ENCODE results near the gene RNF40. TPM values are rescaled to one million over a fixed set of nuclear protein-coding genes. Genes with fewer than 3 reads are reported as not detected.

Gene RNF40
- total RNA-seq, 1 donor from 2014 or later = 157 TPM

GRCh38 chr16:30783280-30784109 lies 21.4 kb downstream of the RNF40 start:
- no peaks in the 10 kb centered on the region for H3K9me3 Mint-ChIP-seq
- DNase-seq (ENCODE audit: low read depth, low spot score) = no peak
- H3K4me3 Mint-ChIP-seq = peak overlapping the region; percentile 49
- peaks cover 6% of the 10 kb centered on the region for H3K27me3 Mint-ChIP-seq (ENCODE audit: low read depth)
- H3K27ac Mint-ChIP-seq (ENCODE audit: unreplicated experiment) = no peak overlapping the region
- peaks cover 7% of the 10 kb centered on the region for H3K36me3 Mint-ChIP-seq (ENCODE audit: low read depth)
- H3K4me1 Mint-ChIP-seq = peaks cover 22% of the 10 kb centered on the region
- TF ChIP-seq, protein P1, sequence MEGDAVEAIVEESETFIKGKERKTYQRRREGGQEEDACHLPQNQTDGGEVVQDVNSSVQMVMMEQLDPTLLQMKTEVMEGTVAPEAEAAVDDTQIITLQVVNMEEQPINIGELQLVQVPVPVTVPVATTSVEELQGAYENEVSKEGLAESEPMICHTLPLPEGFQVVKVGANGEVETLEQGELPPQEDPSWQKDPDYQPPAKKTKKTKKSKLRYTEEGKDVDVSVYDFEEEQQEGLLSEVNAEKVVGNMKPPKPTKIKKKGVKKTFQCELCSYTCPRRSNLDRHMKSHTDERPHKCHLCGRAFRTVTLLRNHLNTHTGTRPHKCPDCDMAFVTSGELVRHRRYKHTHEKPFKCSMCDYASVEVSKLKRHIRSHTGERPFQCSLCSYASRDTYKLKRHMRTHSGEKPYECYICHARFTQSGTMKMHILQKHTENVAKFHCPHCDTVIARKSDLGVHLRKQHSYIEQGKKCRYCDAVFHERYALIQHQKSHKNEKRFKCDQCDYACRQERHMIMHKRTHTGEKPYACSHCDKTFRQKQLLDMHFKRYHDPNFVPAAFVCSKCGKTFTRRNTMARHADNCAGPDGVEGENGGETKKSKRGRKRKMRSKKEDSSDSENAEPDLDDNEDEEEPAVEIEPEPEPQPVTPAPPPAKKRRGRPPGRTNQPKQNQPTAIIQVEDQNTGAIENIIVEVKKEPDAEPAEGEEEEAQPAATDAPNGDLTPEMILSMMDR (conservative IDR thresholded peaks at IDR 0.05) = no peak

DNA sequence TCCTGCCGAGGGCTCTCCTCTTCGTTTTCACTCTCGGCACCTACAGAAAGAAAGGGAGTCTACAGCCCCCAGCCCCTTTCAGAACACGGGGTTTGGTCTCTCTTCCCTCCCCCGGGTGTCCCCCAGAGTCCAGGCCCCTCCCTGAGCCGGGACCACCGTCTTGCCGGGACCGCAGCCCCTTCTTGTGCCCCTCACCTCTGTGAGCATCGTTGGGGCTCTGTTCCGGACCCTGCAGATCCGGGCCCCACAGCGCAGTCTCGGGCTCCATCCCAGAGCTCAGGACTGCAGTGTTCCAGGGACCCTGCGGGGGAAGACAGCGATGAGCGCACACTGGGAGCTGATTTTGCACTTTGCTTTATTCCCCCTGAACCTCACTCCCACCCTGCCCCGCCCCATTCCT lies 22.1 kb downstream of the RNF40 start:
- peaks cover 3% of the 10 kb centered on the region for H3K36me3 Mint-ChIP-seq (ENCODE audit: low read depth)
- H3K9me3 Mint-ChIP-seq = no peaks in the 10 kb centered on the region
- H3K27me3 Mint-ChIP-seq (ENCODE audit: low read depth) = no peaks in the 10 kb centered on the region
- peaks cover 14% of the 10 kb centered on the region for H3K4me1 Mint-ChIP-seq
- H3K4me3 Mint-ChIP-seq = peak overlapping the region; percentile 93
- TF ChIP-seq, protein P1 (conservative IDR thresholded peaks at IDR 0.05) = no peak
- no peak overlapping the region for H3K27ac Mint-ChIP-seq (ENCODE audit: unreplicated experiment)
- no peak for DNase-seq (ENCODE audit: low read depth, low spot score)

DNA sequence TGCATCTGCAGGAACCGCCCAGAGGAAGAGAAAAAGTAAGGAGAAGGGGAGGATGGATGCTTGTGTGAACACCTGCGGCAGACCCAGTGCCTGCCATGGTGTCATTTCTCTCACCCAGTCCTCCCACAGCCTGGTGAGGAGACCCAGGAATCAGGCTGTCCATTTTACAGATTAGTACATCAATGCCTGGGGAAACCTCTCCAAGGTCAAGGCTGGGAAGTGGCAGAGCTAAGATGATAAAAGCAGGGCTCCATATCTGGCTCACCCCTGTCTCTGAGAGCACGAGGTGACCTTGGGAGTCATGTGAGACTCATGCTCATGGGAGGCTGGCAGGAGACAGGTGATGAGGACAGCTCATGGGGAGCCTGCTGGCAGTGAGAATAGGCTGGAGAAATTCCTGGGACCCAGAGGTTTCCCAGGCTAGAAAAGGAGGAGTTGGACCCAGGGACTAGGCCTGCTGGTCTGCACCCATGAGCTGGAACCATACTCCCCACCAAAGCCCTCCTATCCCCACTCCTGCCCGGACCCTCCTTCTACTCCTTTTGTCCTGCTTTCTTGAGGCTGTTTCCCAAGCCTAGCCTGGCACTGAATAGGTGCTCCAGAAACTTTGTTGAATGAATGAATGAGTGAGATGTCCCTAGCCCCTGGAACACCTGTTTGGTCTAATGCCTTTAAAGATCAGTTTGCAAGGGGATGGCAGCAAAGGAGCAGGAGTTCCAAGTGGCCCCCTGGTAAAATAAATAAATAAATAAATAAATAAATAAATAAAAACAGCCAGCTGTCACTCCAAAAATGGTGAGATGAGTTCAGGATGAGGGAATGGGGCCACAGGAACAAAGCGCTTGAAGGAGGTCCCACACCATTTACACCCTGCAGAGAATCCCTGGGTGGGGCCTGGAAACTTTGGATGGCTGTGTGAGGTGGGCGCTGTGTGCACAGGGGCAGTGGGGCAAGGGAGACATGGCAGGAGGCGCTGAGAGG lies 23.3 kb downstream of the RNF40 start:
- peak overlapping the region; percentile 93 for H3K4me3 Mint-ChIP-seq
- TF ChIP-seq, protein P1 (conservative IDR thresholded peaks at IDR 0.05) = no peak
- H3K4me1 Mint-ChIP-seq = peaks cover 14% of the 10 kb centered on the region
- peaks cover 3% of the 10 kb centered on the region for H3K36me3 Mint-ChIP-seq (ENCODE audit: low read depth)
- no peaks in the 10 kb centered on the region for H3K27me3 Mint-ChIP-seq (ENCODE audit: low read depth)
- DNase-seq (ENCODE audit: low read depth, low spot score) = no peak
- H3K9me3 Mint-ChIP-seq = no peaks in the 10 kb centered on the region
- H3K27ac Mint-ChIP-seq (ENCODE audit: unreplicated experiment) = no peak overlapping the region

DNA sequence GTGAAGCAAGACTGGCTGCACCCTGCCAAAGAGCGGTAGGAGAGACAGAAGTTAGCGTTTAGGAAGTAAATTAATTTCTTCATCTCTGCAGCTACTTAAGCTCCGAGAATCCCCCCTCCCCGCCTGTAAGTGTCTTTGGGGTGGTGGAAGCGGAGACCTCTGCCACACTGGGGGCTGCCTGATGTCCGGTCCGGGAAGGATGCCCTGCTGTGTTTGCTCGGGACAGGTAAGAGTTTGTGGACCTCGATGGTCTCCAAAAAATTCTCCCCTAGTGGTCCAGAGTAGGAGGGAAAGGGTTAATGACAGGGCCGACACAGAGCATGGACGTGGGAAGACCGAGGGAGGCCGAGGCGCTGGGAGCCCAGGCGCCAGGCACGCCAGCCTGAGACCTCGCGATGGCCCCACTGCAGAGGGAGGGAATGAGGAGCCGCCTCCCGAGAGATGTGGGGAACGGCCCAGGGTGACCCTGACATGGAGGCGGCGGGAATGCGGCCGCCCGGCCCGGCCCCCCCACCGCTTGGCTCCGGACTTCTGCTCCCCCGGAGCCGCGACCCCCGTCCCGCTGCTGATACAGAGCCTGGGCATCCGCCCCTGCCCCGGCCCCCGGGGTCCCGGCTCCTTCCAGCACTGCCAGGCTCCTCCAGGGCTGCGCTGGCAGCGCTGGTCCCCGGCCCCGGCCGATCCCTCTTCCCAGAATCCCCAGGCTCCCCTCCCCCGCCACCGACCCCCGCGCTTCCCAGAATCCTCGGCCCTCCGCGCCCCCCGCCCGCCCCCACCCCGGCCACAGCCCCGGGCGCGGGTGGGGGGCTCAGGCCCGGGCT lies 24.2 kb downstream of the RNF40 start:
- Mint-ChIP-seq H3K27me3 (ENCODE audit: low read depth) (no peaks in the 10 kb centered on the region), H3K9me3 (no peaks in the 10 kb centered on the region), H3K27ac (ENCODE audit: unreplicated experiment) (peak overlapping the region; percentile 92), H3K4me3 (peak overlapping the region; percentile 93), H3K36me3 (ENCODE audit: low read depth) (peaks cover 3% of the 10 kb centered on the region), H3K4me1 (peaks cover 14% of the 10 kb centered on the region)
- TF ChIP-seq, protein P1 (conservative IDR thresholded peaks at IDR 0.05) = no peak
- DNase-seq (ENCODE audit: low read depth, low spot score) = peak; percentile 40
